B cell (primary cell): ENCODE data around the gene RNF223. TPM values are rescaled to one million over a fixed set of nuclear protein-coding genes. Genes with fewer than 3 reads are reported as not detected.

Experiments
- ATAC-seq: fragments of 200-7000 bp; cut with Tn5 transposase; one replicate; pipeline ENCODE4 v1.10.0; 2021; ENCODE audit warnings: low read depth, mild to moderate bottlenecking, moderate number of reproducible peaks, moderate library complexity
- CTCF ChIA-PET: fragments of 350-600 bp; sonication (Branson Sonifier 250); formaldehyde crosslinking; loops from one replicate; lab custom pipeline; 2021; ENCODE audit warnings: antibody characterized with exemption, inconsistent platforms; lab: Charles Lee
- POLR2A ChIA-PET: fragments of 350-600 bp; sonication (Branson Sonifier 250); formaldehyde crosslinking; loops from one replicate; lab custom pipeline; 2021; ENCODE audit warnings: antibody characterized with exemption; lab: Charles Lee
- DNase-seq: peaks from one replicate; pipeline ENCODE4 v3.0.0; 2013
- H2AFZ ChIP-seq: 2 replicates; pipeline ENCODE4 v1.6.1; 2012; ENCODE audit warnings: mild to moderate bottlenecking, low read depth, low read length; ENCODE audit not compliant: insufficient read depth, poor library complexity, severe bottlenecking
- H3K27ac ChIP-seq, 2 donors: 1 replicate in 1 of 2; 2 replicates in 1 of 2; pipeline ENCODE4 v1.5.1; 2012 to 2013; ENCODE audit warnings: low read length in 2 of 2, mild to moderate bottlenecking in 2 of 2, moderate library complexity in 1 of 2
- H3K27me3 ChIP-seq, 4 experiments: fragments of 200-600 bp in 1 of 4; sonication (generic) in 1 of 4; replicated peaks in 1 of 4; 1 replicate in 2 of 4; 2 replicates in 2 of 4; pipeline versions ENCODE4 v1.6.1 to v1.7.0; 2013 to 2016; ENCODE audit warnings: low read length in 3 of 4, mild to moderate bottlenecking in 2 of 4, mixed read lengths in 1 of 4, moderate library complexity in 1 of 4; ENCODE audit not compliant: insufficient read depth in 4 of 4, control insufficient read depth in 3 of 4; ENCODE audit errors: control extremely low read depth in 1 of 4
- H3K36me3 ChIP-seq, 2 experiments: replicated peaks in 1 of 2; 1 replicate in 1 of 2; 2 replicates in 1 of 2; pipeline versions ENCODE4 v1.6.1 to v1.7.1; 2013; ENCODE audit warnings: low read length in 1 of 2; ENCODE audit not compliant: insufficient read depth in 2 of 2, control insufficient read depth in 1 of 2; ENCODE audit errors: control extremely low read depth in 1 of 2, extremely low read depth in 1 of 2
- H3K4me1 ChIP-seq, 2 donors: fragments of 200-600 bp in 1 of 2; sonication (generic) in 1 of 2; 1 replicate in 1 of 2; 2 replicates in 1 of 2; pipeline versions ENCODE4 v1.5.1 to v1.6.1; 2013 to 2017; ENCODE audit warnings: low read length in 2 of 2; ENCODE audit not compliant: control insufficient read depth in 2 of 2, insufficient read depth in 2 of 2
- H3K4me2 ChIP-seq: replicated peaks from 2 replicates; pipeline ENCODE3; 2012; ENCODE audit warnings: mild to moderate bottlenecking, low read depth, low read length; ENCODE audit not compliant: poor library complexity, severe bottlenecking
- H3K4me3 ChIP-seq, 5 experiments: fragments of 200-600 bp in 1 of 5; sonication (generic) in 1 of 5; 1 replicate in 3 of 5; 2 replicates in 2 of 5; pipeline versions ENCODE4 v1.5.1 to v1.7.0; 2011 to 2016; ENCODE audit warnings: low read length in 4 of 5, mild to moderate bottlenecking in 4 of 5, low read depth in 2 of 5, control low read depth in 1 of 5, moderate library complexity in 1 of 5; ENCODE audit not compliant: insufficient read depth in 1 of 5; ENCODE audit errors: control extremely low read depth in 1 of 5, extremely low read depth in 1 of 5
- H3K79me2 ChIP-seq: fragments of 200-600 bp; sonication (generic); one replicate; pipeline ENCODE4 v1.6.0; 2016; ENCODE audit warnings: low read length; ENCODE audit not compliant: control insufficient read depth, insufficient read depth
- H3K9ac ChIP-seq: fragments of 200-600 bp; sonication (generic); 2 replicates; pipeline ENCODE4 v1.6.1; 2017; ENCODE audit warnings: mild to moderate bottlenecking, low read length, moderate library complexity
- H3K9me3 ChIP-seq, 3 donors: one replicate each; pipeline versions ENCODE4 v1.6.1 to v1.7.1; 2013; ENCODE audit warnings: low read length in 2 of 3; ENCODE audit not compliant: control insufficient read depth in 2 of 3, insufficient read depth in 1 of 3; ENCODE audit errors: control extremely low read depth in 1 of 3
- H4K20me1 ChIP-seq: 2 replicates; pipeline ENCODE4 v1.6.0; 2012; ENCODE audit warnings: mild to moderate bottlenecking, low read length; ENCODE audit not compliant: insufficient read depth, control insufficient read depth, poor library complexity, severe bottlenecking
- H3K27ac Mint-ChIP-seq: one replicate; pipeline ENCODE4 v1.8.0; 2021; ENCODE audit warnings: mixed read lengths
- H3K27me3 Mint-ChIP-seq: one replicate; pipeline ENCODE4 v1.8.0; 2021; ENCODE audit warnings: mixed read lengths
- H3K4me1 Mint-ChIP-seq: one replicate; pipeline ENCODE4 v1.8.0; 2021; ENCODE audit warnings: mixed read lengths
- H3K4me3 Mint-ChIP-seq: one replicate; pipeline ENCODE4 v1.8.0; 2021; ENCODE audit warnings: mixed read lengths
- H3K9me3 Mint-ChIP-seq: one replicate; pipeline ENCODE4 v1.8.0; 2022; ENCODE audit warnings: mixed read lengths; ENCODE audit not compliant: insufficient read depth
- CTCF ChIP-seq: fragments of 200-600 bp; IDR thresholded peaks from one replicate; pipeline ENCODE4 v1.8.0; 2022; ENCODE audit warnings: antibody characterized with exemption, mild to moderate bottlenecking
- EZH2 ChIP-seq: IDR thresholded peaks from 2 replicates; pipeline ENCODE4 v1.6.1; 2012; ENCODE audit warnings: borderline replicate concordance, low read depth, mild to moderate bottlenecking, moderate library complexity, low read length; ENCODE audit not compliant: insufficient read depth, poor library complexity, severe bottlenecking
- WGBS: methylation state at CpG from one replicate; pipeline ENCODE4 v1.1.5; 2013; ENCODE audit warnings: missing lambda C conversion rate; ENCODE audit not compliant: insufficient coverage; 5-methylcytosine and 5-hydroxymethylcytosine counted together
- intact Hi-C: fragments of 100-400 bp; cut with micrococcal nuclease; formaldehyde crosslinking; loops from one replicate; pipeline ENCODE4 v1.10.0; 2022
- polyA plus RNA-seq: library from polyadenylated mRNA; depleted of rRNA; stranded (reverse); fragments of >200 nt; gene quantifications from 2 replicates; pipeline ENCODE4 v1.2.3, GENCODE V29; 2012
- total RNA-seq, 2 donors: library from RNA; stranded (reverse); fragments of 120-200 nt in 1 of 2; gene quantifications; 1 replicate in 1 of 2; 2 replicates in 1 of 2; pipeline versions ENCODE4 v1.2.3 to v1.2.4, GENCODE V29; 2013 to 2022

The RNF223 gene
- total and polyA plus RNA-seq, 2 donors (not counting 1 experiment from before 2014, with no cell fraction given) = not detected

- DNase-seq = no peak
- peak overlapping the region; percentile 20 for H3K27ac Mint-ChIP-seq
These were observed 51.6 kb downstream of the RNF223 start for GRCh38 chr1:1022302-1023009.

More at GRCh38 chr1:1022302-1023009, 51.6 kb downstream of the RNF223 start:
- no peaks in the 10 kb centered on the region for H3K79me2 ChIP-seq
- no peak overlapping the region for H3K4me2 ChIP-seq
- H3K27me3 ChIP-seq = peaks cover 0 to 22% (median 6%) of the 10 kb centered on the region in 4 experiments
- no peaks in the 10 kb centered on the region for H3K9me3 Mint-ChIP-seq
- no peak overlapping the region for H3K27ac ChIP-seq
- ChIA-PET CTCF (interaction anchor here (1.0 to 1.5 kb wide), 2 partner anchors 10 to 38 kb away, joined by 4 to 6 read pairs; no protein-coding TSS in a partner anchor), POLR2A (interaction anchor here (1.0 kb wide), 1 partner anchor 9 kb away, joined by 3 read pairs; no protein-coding TSS in a partner anchor)
- intact Hi-C loops = no loop called here
- H2AFZ ChIP-seq = no peak overlapping the region
- peaks cover 9 to 21% of the 10 kb centered on the region in 2 donors for H3K4me1 ChIP-seq
- peaks cover 4% of the 10 kb centered on the region for H3K4me1 Mint-ChIP-seq
- no peak for TF ChIP-seq EZH2
- no peak for TF ChIP-seq CTCF
- no peaks in the 10 kb centered on the region for H3K27me3 Mint-ChIP-seq
- ATAC-seq = no peak
- 84% methylated on average over 27 of the region's 27 CpGs for WGBS
- H3K4me3 ChIP-seq = no peak overlapping the region
- H3K9ac ChIP-seq = no peak overlapping the region
- H3K4me3 Mint-ChIP-seq = peak overlapping the region; percentile 29
- no peaks in the 10 kb centered on the region for H3K36me3 ChIP-seq
- H3K9me3 ChIP-seq = no peaks in the 10 kb centered on the region
- no peaks in the 10 kb centered on the region for H4K20me1 ChIP-seq
